Osteoblast (primary cell): ENCODE data around the gene LOXL4. TPM values are rescaled to one million over a fixed set of nuclear protein-coding genes. Genes with fewer than 3 reads are reported as not detected.
A peak's percentile ranks its signal among the peaks of the same experiment; 100 is the strongest.

ENCODE experiments used
- DNase-seq: peaks from one replicate; pipeline ENCODE4 v3.0.0; 2011; ENCODE audit warnings: low spot score, mixed read lengths; ENCODE audit not compliant: insufficient read length; ENCODE audit errors: missing footprints
- H2AFZ ChIP-seq: 2 replicates; pipeline ENCODE4 v1.6.0; 2011; ENCODE audit warnings: mild to moderate bottlenecking, low read length
- H3K27ac ChIP-seq: 2 replicates; pipeline ENCODE4 v1.5.1; 2011; ENCODE audit warnings: mild to moderate bottlenecking, low read depth, low read length, moderate library complexity
- H3K27me3 ChIP-seq: 2 replicates; pipeline ENCODE4 v1.6.0; 2012; ENCODE audit warnings: mild to moderate bottlenecking, control low read depth, inconsistent platforms, low read length, moderate library complexity; ENCODE audit not compliant: insufficient read depth
- H3K36me3 ChIP-seq: 2 replicates; pipeline ENCODE4 v1.5.1; 2011; ENCODE audit warnings: mild to moderate bottlenecking, low read length, control low read depth, moderate library complexity; ENCODE audit not compliant: insufficient read depth
- H3K4me1 ChIP-seq: 2 replicates; pipeline ENCODE4 v1.5.1; 2011; ENCODE audit warnings: mild to moderate bottlenecking, low read length, control low read depth, moderate library complexity; ENCODE audit not compliant: insufficient read depth
- H3K4me2 ChIP-seq: 2 replicates; pipeline ENCODE4 v1.6.0; 2011; ENCODE audit warnings: mild to moderate bottlenecking, low read length; ENCODE audit not compliant: insufficient read depth
- H3K4me3 ChIP-seq: fragments of 200-600 bp; sonication (generic); 3 replicates; pipeline ENCODE4 v1.5.1; 2012; ENCODE audit warnings: mild to moderate bottlenecking, low read length, inconsistent platforms; ENCODE audit not compliant: insufficient read depth
- H3K79me2 ChIP-seq: 2 replicates; pipeline ENCODE4 v1.6.0; 2012; ENCODE audit warnings: mild to moderate bottlenecking, low read length, control low read depth, inconsistent platforms; ENCODE audit not compliant: insufficient read depth
- H3K9me3 ChIP-seq: 2 replicates; pipeline ENCODE4 v1.5.1; 2011; ENCODE audit warnings: low read depth, low read length, control low read depth
- H4K20me1 ChIP-seq: 2 replicates; pipeline ENCODE4 v1.6.0; 2012; ENCODE audit warnings: mild to moderate bottlenecking, low read length, control low read depth; ENCODE audit not compliant: insufficient read depth
- CTCF ChIP-seq: IDR thresholded peaks from 2 replicates; pipeline ENCODE4 v1.5.1; 2011; ENCODE audit warnings: mild to moderate bottlenecking, low read depth, low read length, moderate library complexity; ENCODE audit errors: extremely low read depth
- total RNA-seq: library from RNA; depleted of rRNA; stranded (reverse); fragments of >200 nt; gene quantifications from 2 replicates; pipeline ENCODE4 v1.2.3, GENCODE V29; 2012

LOXL4 gene
- total RNA-seq, 1 donor = 36.6 TPM

GRCh38 chr10:98226508-98227144, 41.4 kb downstream of the LOXL4 start:
- DNase-seq = no peak
- Histone ChIP-seq H3K4me2 (no peak overlapping the region), H3K27me3 (no peaks in the 10 kb centered on the region), H3K79me2 (peaks cover 32% of the 10 kb centered on the region), H3K9me3 (no peaks in the 10 kb centered on the region), H3K36me3 (no peaks in the 10 kb centered on the region), H2AFZ (no peak overlapping the region), H3K4me3 (no peak overlapping the region), H3K4me1 (peaks cover 14% of the 10 kb centered on the region), H4K20me1 (peaks cover 17% of the 10 kb centered on the region), H3K27ac (no peak overlapping the region)
- no peak for TF ChIP-seq CTCF

GRCh38 chr10:98224996-98225395, 43.0 kb downstream of the LOXL4 start:
- Histone ChIP-seq H3K9me3 (no peaks in the 10 kb centered on the region), H2AFZ (no peak overlapping the region), H3K79me2 (peaks cover 30% of the 10 kb centered on the region), H3K27ac (no peak overlapping the region), H3K4me1 (peaks cover 14% of the 10 kb centered on the region), H3K36me3 (no peaks in the 10 kb centered on the region), H3K4me2 (no peak overlapping the region), H3K27me3 (no peaks in the 10 kb centered on the region), H4K20me1 (peaks cover 17% of the 10 kb centered on the region), H3K4me3 (no peak overlapping the region)
- no peak for DNase-seq
- no peak for TF ChIP-seq CTCF

GRCh38 chr10:98224509-98224908, 43.5 kb downstream of the LOXL4 start:
- Histone ChIP-seq H3K4me3 (no peak overlapping the region), H3K4me2 (no peak overlapping the region), H3K36me3 (no peaks in the 10 kb centered on the region), H2AFZ (no peak overlapping the region), H3K79me2 (peaks cover 35% of the 10 kb centered on the region), H3K4me1 (peaks cover 14% of the 10 kb centered on the region), H3K9me3 (no peaks in the 10 kb centered on the region), H3K27me3 (no peaks in the 10 kb centered on the region), H4K20me1 (peaks cover 20% of the 10 kb centered on the region), H3K27ac (peak overlapping the region; percentile 48)
- no peak for DNase-seq
- TF ChIP-seq CTCF = no peak

- no peak for TF ChIP-seq CTCF
- Histone ChIP-seq H3K27ac (peak overlapping the region; percentile 48), H3K4me1 (peaks cover 14% of the 10 kb centered on the region), H3K36me3 (no peaks in the 10 kb centered on the region), H3K4me2 (no peak overlapping the region), H3K4me3 (no peak overlapping the region), H3K9me3 (no peaks in the 10 kb centered on the region), H3K79me2 (peaks cover 41% of the 10 kb centered on the region), H2AFZ (no peak overlapping the region), H3K27me3 (no peaks in the 10 kb centered on the region), H4K20me1 (peaks cover 22% of the 10 kb centered on the region)
- no peak for DNase-seq
These were observed 44.1 kb downstream of the LOXL4 start for GRCh38 chr10:98223874-98224273.
